Fibroblast of lung (primary cell): ENCODE data around the gene ZFP91.

ENCODE experiments used
- CTCF ChIP-seq, 2 donors: IDR thresholded peaks in 1 of 2; conservative IDR thresholded peaks in 1 of 2; 1 replicate in 1 of 2; 2 replicates in 1 of 2; pipeline ENCODE4 v1.5.1; 2011 to 2012; ENCODE audit warnings: low read length in 2 of 2, control low read depth in 1 of 2, inconsistent platforms in 1 of 2, low read depth in 1 of 2, mild to moderate bottlenecking in 1 of 2
- EZH2 ChIP-seq: IDR thresholded peaks from 2 replicates; pipeline ENCODE4 v1.5.1; 2012; ENCODE audit warnings: low read length, control low read depth, mild to moderate bottlenecking; ENCODE audit errors: missing control alignments

- TF ChIP-seq EZH2 (no peak), CTCF (conservative IDR thresholded peaks at IDR 0.05 in 1 of 2, IDR thresholded peaks at IDR 0.05 in 1 of 2; ENCODE audit: low read depth in 1 of 2, low read length in 2 of 2) (no peak)
Observed at GRCh38 chr11:58647141-58647699, 68.4 kb downstream of the ZFP91 start.
